IMR-90 (cell line): Measurements from ENCODE around the gene ISCA2. TPM values are rescaled to one million over a fixed set of nuclear protein-coding genes. Genes with fewer than 3 reads are reported as not detected.

Experiments
- ATAC-seq: fragments of 200-7000 bp; cut with Tn5 transposase; 2 replicates; pipeline ENCODE4 v1.9.1; 2020; ENCODE audit warnings: low read depth, mild to moderate bottlenecking, moderate library complexity
- BruUV-seq: library from RNA; stranded (reverse); fragments of 400-500 nt; replicated peaks from 2 replicates; lab custom pipeline; 2021; lab: Mats Ljungman, UMichigan
- CTCF ChIA-PET: fragments of 300-600 bp; formaldehyde crosslinking; extraction: SDS; loops from one replicate; lab custom pipeline; 2021; ENCODE audit warnings: antibody characterized with exemption; lab: Yijun Ruan, JAX
- POLR2A ChIA-PET: fragments of 300-600 bp; sonication (Branson Sonifier 250); formaldehyde crosslinking; loops from one replicate; lab custom pipeline; 2022; ENCODE audit warnings: antibody characterized with exemption; ENCODE audit not compliant: unreplicated experiment; lab: Charles Lee
- DNase-seq: peaks from one replicate; pipeline ENCODE4 v3.0.0; 2013
- H2AFZ ChIP-seq: replicated peaks from 2 replicates; pipeline ENCODE3; 2013; ENCODE audit warnings: low read length, mild to moderate bottlenecking; ENCODE audit not compliant: poor library complexity
- H2AK5ac ChIP-seq: 2 replicates; pipeline ENCODE4 v1.6.1; 2013; ENCODE audit warnings: low read depth, low read length, inconsistent platforms
- H2AK9ac ChIP-seq: replicated peaks from 2 replicates; pipeline ENCODE3; 2013; ENCODE audit warnings: mild to moderate bottlenecking, low read depth, low read length, moderate library complexity; ENCODE audit not compliant: poor library complexity
- H2BK120ac ChIP-seq: 2 replicates; pipeline ENCODE4 v1.6.1; 2013; ENCODE audit warnings: low read depth, low read length, inconsistent platforms
- H2BK15ac ChIP-seq: 3 replicates; pipeline ENCODE4 v1.6.1; 2013; ENCODE audit warnings: low read depth, low read length, inconsistent platforms
- H2BK20ac ChIP-seq: 2 replicates; pipeline ENCODE4 v1.6.1; 2013; ENCODE audit warnings: low read depth, mild to moderate bottlenecking, inconsistent platforms, low read length, moderate library complexity
- H2BK5ac ChIP-seq: 2 replicates; pipeline ENCODE4 v1.6.1; 2013; ENCODE audit warnings: mild to moderate bottlenecking, low read depth, low read length, inconsistent platforms; ENCODE audit not compliant: poor library complexity, severe bottlenecking
- H3K14ac ChIP-seq: replicated peaks from 2 replicates; pipeline ENCODE4 v1.6.1; 2013; ENCODE audit warnings: low read depth, low read length, inconsistent platforms
- H3K18ac ChIP-seq: 2 replicates; pipeline ENCODE4 v1.6.1; 2013; ENCODE audit warnings: low read depth, low read length, control low read depth
- H3K23ac ChIP-seq: 2 replicates; pipeline ENCODE4 v1.6.1; 2013; ENCODE audit warnings: low read depth, low read length, inconsistent platforms
- H3K27ac ChIP-seq: 2 replicates; pipeline ENCODE4 v1.5.1; 2013; ENCODE audit warnings: mild to moderate bottlenecking, control low read depth, low read length; ENCODE audit not compliant: insufficient read depth
- H3K27me3 ChIP-seq: 2 replicates; pipeline ENCODE4 v1.6.1; 2013; ENCODE audit warnings: low read length; ENCODE audit not compliant: control insufficient read depth, insufficient read depth
- H3K36me3 ChIP-seq: 2 replicates; pipeline ENCODE4 v1.6.1; 2013; ENCODE audit warnings: low read length, mixed read lengths; ENCODE audit not compliant: control insufficient read depth, insufficient read depth
- H3K4ac ChIP-seq: 2 replicates; pipeline ENCODE4 v1.6.1; 2013; ENCODE audit warnings: low read depth, low read length, inconsistent platforms
- H3K4me1 ChIP-seq: 2 replicates; pipeline ENCODE4 v1.6.1; 2013; ENCODE audit warnings: low read length, mixed read lengths; ENCODE audit not compliant: control insufficient read depth, insufficient read depth
- H3K4me2 ChIP-seq: 2 replicates; pipeline ENCODE4 v1.6.1; 2013; ENCODE audit warnings: low read depth, mild to moderate bottlenecking, control low read depth, low read length, moderate library complexity
- H3K4me3 ChIP-seq: 2 replicates; pipeline ENCODE4 v1.5.1; 2013; ENCODE audit warnings: low read depth, mild to moderate bottlenecking, control low read depth, low read length, moderate library complexity; ENCODE audit not compliant: insufficient read depth
- H3K56ac ChIP-seq: 2 replicates; pipeline ENCODE4 v1.6.1; 2013; ENCODE audit warnings: low read length, inconsistent platforms; ENCODE audit not compliant: insufficient read depth; ENCODE audit errors: extremely low read depth
- H3K79me1 ChIP-seq, 2 experiments: 2 replicates each; pipeline ENCODE4 v1.6.1; 2013; ENCODE audit warnings: low read length in 2 of 2, inconsistent platforms in 1 of 2, low read depth in 1 of 2
- H3K9ac ChIP-seq: 2 replicates; pipeline ENCODE4 v1.6.1; 2013; ENCODE audit warnings: low read depth, low read length, control low read depth
- H3K9me1 ChIP-seq: 2 replicates; pipeline ENCODE4 v1.6.1; 2013; ENCODE audit warnings: low read length, inconsistent platforms; ENCODE audit not compliant: insufficient read depth
- H3K9me3 ChIP-seq: 2 replicates; pipeline ENCODE4 v1.6.1; 2013; ENCODE audit warnings: low read length; ENCODE audit not compliant: control insufficient read depth, insufficient read depth
- H4K20me1 ChIP-seq: 2 replicates; pipeline ENCODE4 v1.6.1; 2013; ENCODE audit warnings: low read length, inconsistent platforms; ENCODE audit not compliant: insufficient read depth
- H4K5ac ChIP-seq: 2 replicates; pipeline ENCODE4 v1.6.1; 2013; ENCODE audit warnings: mild to moderate bottlenecking, low read depth, low read length, control low read depth
- H4K8ac ChIP-seq, 2 experiments: 2 replicates each; pipeline ENCODE4 v1.6.1; 2013; ENCODE audit warnings: low read depth in 2 of 2, low read length in 2 of 2, control low read depth in 1 of 2, inconsistent platforms in 1 of 2
- H4K91ac ChIP-seq: 2 replicates; pipeline ENCODE4 v1.6.1; 2013; ENCODE audit warnings: low read depth, low read length, inconsistent platforms; ENCODE audit not compliant: insufficient read depth
- BHLHE40 ChIP-seq: fragments of 150-350 bp; IDR thresholded peaks from 2 replicates; pipeline ENCODE4 v1.6.1; 2016; ENCODE audit warnings: mild to moderate bottlenecking, low read depth, low read length
- CEBPB ChIP-seq: IDR thresholded peaks from 2 replicates; pipeline ENCODE4 v1.6.1; 2012; ENCODE audit warnings: low read depth, low read length, improper control_type of control experiment
- CHD1 ChIP-seq: IDR thresholded peaks from 2 replicates; pipeline ENCODE4 v1.6.1; 2012; ENCODE audit warnings: low read depth, low read length, improper control_type of control experiment
- CTCF ChIP-seq: conservative IDR thresholded peaks from 2 replicates; pipeline ENCODE4 v1.5.1; 2012; ENCODE audit warnings: mild to moderate bottlenecking, low read depth, low read length, improper control_type of control experiment
- ELK1 ChIP-seq: fragments of 150-350 bp; IDR thresholded peaks from 2 replicates; pipeline ENCODE4 v1.6.1; 2016; ENCODE audit warnings: low read depth, mild to moderate bottlenecking, low read length, moderate library complexity, borderline replicate concordance
- FOS ChIP-seq: fragments of 150-350 bp; IDR thresholded peaks from 2 replicates; pipeline ENCODE4 v1.6.1; 2016; ENCODE audit warnings: low read depth, low read length
- MAFK ChIP-seq: IDR thresholded peaks from 2 replicates; pipeline ENCODE4 v1.6.1; 2012; ENCODE audit warnings: low read depth, low read length, improper control_type of control experiment
- MAZ ChIP-seq: IDR thresholded peaks from 2 replicates; pipeline ENCODE4 v1.6.1; 2012; ENCODE audit warnings: low read depth, mild to moderate bottlenecking, low read length, improper control_type of control experiment, moderate library complexity, borderline replicate concordance
- MXI1 ChIP-seq: IDR thresholded peaks from 2 replicates; pipeline ENCODE4 v1.6.1; 2012; ENCODE audit warnings: low read depth, mild to moderate bottlenecking, low read length, moderate library complexity, borderline replicate concordance
- NFE2L2 ChIP-seq: fragments of 150-350 bp; IDR thresholded peaks from 2 replicates; pipeline ENCODE4 v1.6.1; 2016; ENCODE audit warnings: low read depth, mild to moderate bottlenecking, low read length
- POLR2A ChIP-seq: IDR thresholded peaks from 2 replicates; pipeline ENCODE4 v1.6.1; 2012; ENCODE audit warnings: mild to moderate bottlenecking, low read depth, low read length
- RAD21 ChIP-seq: IDR thresholded peaks from 2 replicates; pipeline ENCODE4 v1.6.1; 2012; ENCODE audit warnings: low read length, improper control_type of control experiment
- RCOR1 ChIP-seq: IDR thresholded peaks from 2 replicates; pipeline ENCODE4 v1.6.1; 2012; ENCODE audit warnings: mild to moderate bottlenecking, low read length, improper control_type of control experiment; ENCODE audit not compliant: insufficient replicate concordance
- RFX5 ChIP-seq: IDR thresholded peaks from 2 replicates; pipeline ENCODE4 v1.8.0; 2012; ENCODE audit warnings: low read depth, mild to moderate bottlenecking, low read length, moderate library complexity
- SMC3 ChIP-seq: fragments of 150-350 bp; IDR thresholded peaks from 2 replicates; pipeline ENCODE4 v1.6.1; 2016; ENCODE audit warnings: low read depth, mild to moderate bottlenecking, antibody characterized with exemption, low read length, moderate library complexity
- whole genome bisulfite sequencing, 2 experiments: methylation state at CpG; one replicate each; pipeline versions ENCODE4 v1.1.5 to v1.1.7; 2013; ENCODE audit warnings: missing lambda C conversion rate in 2 of 2; ENCODE audit not compliant: insufficient read length in 1 of 2; ENCODE audit errors: extremely low coverage in 2 of 2; 5-methylcytosine and 5-hydroxymethylcytosine counted together
- dilution Hi-C: fragments of 300-500 bp; cut with HindIII; formaldehyde crosslinking; loops from one replicate; pipeline ENCODE4 v1.14.3; 2018; ENCODE audit warnings: low sequenced_read_pairs; ENCODE audit not compliant: unreplicated experiment
- in situ Hi-C: fragments of 300-500 bp; cut with MboI; formaldehyde crosslinking; loops from 3 replicates; pipeline ENCODE4 v1.14.3; 2019; ENCODE audit warnings: low sequenced_read_pairs, inconsistent platforms, mixed read lengths
- intact Hi-C: fragments of 100-400 bp; cut with micrococcal nuclease; formaldehyde crosslinking; loops from 2 replicates; pipeline ENCODE4 v1.10.0; 2022
- polyA plus RNA-seq, 3 experiments: library from polyadenylated mRNA; depleted of rRNA; stranded (reverse); fragments of >200 nt; gene quantifications; 2 replicates each; pipeline ENCODE4 v1.2.3, GENCODE V29; 2012; ENCODE audit warnings: low replicate concordance in 1 of 3
- total RNA-seq: library from RNA; depleted of rRNA; stranded (reverse); fragments of >200 nt; gene quantifications from 2 replicates; pipeline ENCODE4 v1.2.3, GENCODE V29; 2012

The ISCA2 gene
- total and polyA plus RNA-seq, 2 of the 4 experiments (the other 2 are of a cell fraction): 5.4 to 25.7 TPM

- H3K9me1 ChIP-seq: peaks cover 5% of the 10 kb centered on the region; the same call in 1 of the 2 replicates
- H3K9ac ChIP-seq: no peak overlapping the region
- intact Hi-C loops (no loop called here), in situ Hi-C loops (no loop called here), dilution Hi-C loops (no loop called here)
- H3K4me1 ChIP-seq: peaks cover 11% of the 10 kb centered on the region
- H2BK120ac ChIP-seq: no peak overlapping the region
- TF ChIP-seq CTCF: no peak
- TF ChIP-seq MXI1: no peak
- TF ChIP-seq NFE2L2: no peak
- TF ChIP-seq MAFK: no peak
- no peak for TF ChIP-seq RCOR1
- TF ChIP-seq ELK1: no peak
- no peak for TF ChIP-seq MAZ
- no peak for TF ChIP-seq RAD21
- TF ChIP-seq CHD1: no peak
- TF ChIP-seq POLR2A: no peak
- TF ChIP-seq CEBPB: no peak
- no peak for TF ChIP-seq RFX5
- TF ChIP-seq FOS: no peak
- TF ChIP-seq SMC3: no peak
- TF ChIP-seq BHLHE40: no peak
- H3K4me2 ChIP-seq: no peak overlapping the region
- H2AK5ac ChIP-seq: no peak overlapping the region
- no peak overlapping the region for H3K4ac ChIP-seq
- BruUV-seq: no TSS peak
- no peak overlapping the region for H3K14ac ChIP-seq
- H4K5ac ChIP-seq: no peak overlapping the region
- H3K56ac ChIP-seq: no peak overlapping the region
- H3K36me3 ChIP-seq: peaks cover 16% of the 10 kb centered on the region
- H4K20me1 ChIP-seq: no peaks in the 10 kb centered on the region
- no peaks in the 10 kb centered on the region for H3K9me3 ChIP-seq
- no peak overlapping the region for H2AFZ ChIP-seq
- 100% methylated on average over 2 of the region's 4 CpGs; no CpG with 5 or more reads in 1 of the 2 experiments for WGBS, 2 experiments
- H3K23ac ChIP-seq: no peak overlapping the region
- H2BK5ac ChIP-seq: no peak overlapping the region
- H3K27me3 ChIP-seq: no peaks in the 10 kb centered on the region
- no peak overlapping the region for H3K18ac ChIP-seq
- CTCF ChIA-PET: interaction anchor here (0.6 to 0.7 kb wide), 4 partner anchors 22 to 316 kb away, joined by 3 to 5 read pairs (median 3); no protein-coding TSS in a partner anchor
- no peak overlapping the region for H4K91ac ChIP-seq
- POLR2A ChIA-PET: no interaction called here
- H3K79me1 ChIP-seq: no peaks in the 10 kb centered on the region; a peak in 1 of 4 replicates
- H2BK20ac ChIP-seq: no peak overlapping the region
- no peak overlapping the region for H3K4me3 ChIP-seq
- DNase-seq (peak; percentile 31), ATAC-seq (no peak)
- no peak overlapping the region for H4K8ac ChIP-seq
- H3K27ac ChIP-seq: no peak overlapping the region
- H2AK9ac ChIP-seq: no peak overlapping the region
- H2BK15ac ChIP-seq: no peak overlapping the region
These were observed 13.5 kb upstream of the ISCA2 start for GRCh38 chr14:74480046-74480445.
